ENCODE results near the gene COPS4. TPM values are rescaled to one million over a fixed set of nuclear protein-coding genes. Genes with fewer than 3 reads are reported as not detected.
"Not testable (repeated sequence)": the region's sequence is repeated elsewhere in the genome, so short reads cannot be mapped to it uniquely, and the experiment has no call there.

COPS4 gene
- total RNA-seq, 2 experiments from 2014 or later: 29.3 to 30.3 TPM

DNA sequence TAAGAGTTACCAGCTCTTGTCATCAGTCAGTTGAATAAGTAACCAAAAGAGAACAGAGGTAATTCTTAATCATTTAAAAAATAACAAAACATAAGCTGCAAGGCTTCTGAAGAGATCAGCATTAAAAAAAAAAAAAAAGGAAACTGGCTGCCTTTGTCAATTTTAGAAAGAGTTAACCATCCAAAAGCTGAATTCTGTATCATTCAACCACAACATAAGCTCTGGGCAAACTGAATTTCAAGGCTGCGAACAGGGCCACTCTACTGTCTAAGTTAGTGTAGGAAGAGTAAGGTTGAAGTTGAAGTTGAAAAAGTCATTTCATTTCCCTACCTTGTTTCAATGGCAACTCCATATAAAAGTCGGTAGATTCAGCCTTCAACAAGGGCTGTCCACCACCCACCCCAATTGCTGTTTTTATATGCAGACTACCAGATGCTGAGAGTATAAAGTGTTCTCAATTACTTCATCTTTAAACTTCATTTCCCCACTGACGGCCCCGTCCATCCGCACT, 23.2 kb upstream of the COPS4 start:
- peaks cover 5% of the 10 kb centered on the region for H3K36me3 Mint-ChIP-seq
- POLR2A ChIA-PET: interaction anchor here (0.6 to 4.6 kb wide), 14 partner anchors 22 to 582 kb away, joined by 3 to 90 read pairs (median 4); partner anchors contain the start of genes COPS4, COQ2, HNRNPDL and THAP9
- no peaks in the 10 kb centered on the region for H3K9me3 Mint-ChIP-seq
- ATAC-seq (ENCODE audit: low read depth) (no peak), DNase-seq (no peak)
- peak overlapping the region; percentile 100 for H3K4me3 Mint-ChIP-seq
- peak overlapping the region; percentile 99 for H3K27ac Mint-ChIP-seq
- H3K27me3 Mint-ChIP-seq: no peaks in the 10 kb centered on the region
- H3K4me1 Mint-ChIP-seq: peaks cover 29% of the 10 kb centered on the region

DNA sequence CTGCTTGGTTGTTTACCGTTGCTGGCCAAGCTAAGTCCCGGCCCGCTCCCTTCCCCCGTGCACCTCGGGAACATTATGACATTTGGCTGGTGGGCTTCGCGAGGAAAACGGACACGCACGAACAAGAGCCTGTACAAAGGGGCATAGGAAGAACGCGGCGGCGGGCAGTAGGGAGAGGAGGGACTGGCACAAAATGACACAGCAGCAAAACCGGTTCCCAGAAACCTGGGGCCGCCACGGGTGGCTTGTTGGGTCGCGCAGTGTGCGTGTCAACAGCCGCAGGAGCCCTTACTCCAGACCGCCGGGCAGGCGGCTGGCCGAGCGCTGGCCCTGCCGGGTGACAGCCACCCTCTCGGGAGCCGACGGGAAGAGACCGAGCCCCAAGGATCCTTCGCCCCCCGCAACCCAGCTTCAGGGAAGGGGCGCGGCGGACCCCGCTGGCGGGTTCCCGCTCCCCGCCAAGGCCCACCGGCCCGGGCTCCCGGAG, 22.7 kb upstream of the COPS4 start:
- peaks cover 5% of the 10 kb centered on the region for H3K36me3 Mint-ChIP-seq
- ATAC-seq (ENCODE audit: low read depth) (peak; percentile 2), DNase-seq (no peak)
- peak overlapping the region; percentile 99 for H3K27ac Mint-ChIP-seq
- peaks cover 28% of the 10 kb centered on the region for H3K4me1 Mint-ChIP-seq
- POLR2A ChIA-PET: interaction anchor here (0.6 to 4.6 kb wide), 12 partner anchors 23 to 583 kb away, joined by 3 to 90 read pairs (median 5); partner anchors contain the start of genes COPS4, HNRNPDL and THAP9
- H3K4me3 Mint-ChIP-seq: peak overlapping the region; percentile 100
- no peaks in the 10 kb centered on the region for H3K27me3 Mint-ChIP-seq
- no peaks in the 10 kb centered on the region for H3K9me3 Mint-ChIP-seq

- ATAC-seq (ENCODE audit: low read depth) (peak; percentile 78), DNase-seq (peak; percentile 98)
- H3K36me3 Mint-ChIP-seq: peaks cover 4% of the 10 kb centered on the region
- peak overlapping the region; percentile 89 for H3K4me3 Mint-ChIP-seq
- H3K9me3 Mint-ChIP-seq: no peaks in the 10 kb centered on the region
- H3K27ac Mint-ChIP-seq: peak overlapping the region; percentile 91
- no peaks in the 10 kb centered on the region for H3K27me3 Mint-ChIP-seq
- POLR2A ChIA-PET: interaction anchor here (0.6 to 4.6 kb wide), 10 partner anchors 23 to 583 kb away, joined by 3 to 90 read pairs (median 5); partner anchors contain the start of genes COPS4, HNRNPDL and THAP9
- H3K4me1 Mint-ChIP-seq: peaks cover 22% of the 10 kb centered on the region
Measured at GRCh38 chr4:83012687-83013419, 22.1 kb upstream of the COPS4 start.

- DNase-seq (no peak), ATAC-seq (ENCODE audit: low read depth) (no peak)
- peak overlapping the region; percentile 89 for H3K4me3 Mint-ChIP-seq
- POLR2A ChIA-PET: interaction anchor here (0.6 to 4.6 kb wide), 7 partner anchors 23 to 149 kb away, joined by 3 to 90 read pairs (median 4); partner anchors contain the start of genes COPS4 and THAP9
- no peaks in the 10 kb centered on the region for H3K27me3 Mint-ChIP-seq
- H3K27ac Mint-ChIP-seq: peak overlapping the region; percentile 91
- peaks cover 19% of the 10 kb centered on the region for H3K4me1 Mint-ChIP-seq
- peaks cover 2% of the 10 kb centered on the region for H3K36me3 Mint-ChIP-seq
- no peaks in the 10 kb centered on the region for H3K9me3 Mint-ChIP-seq
Measured at GRCh38 chr4:83013420-83013867, 21.5 kb upstream of the COPS4 start.

GRCh38 chr4:83013902-83014301, 21.1 kb upstream of the COPS4 start:
- Mint-ChIP-seq H3K27ac (peak overlapping the region; percentile 91), H3K4me1 (peaks cover 19% of the 10 kb centered on the region), H3K36me3 (peaks cover 2% of the 10 kb centered on the region), H3K27me3 (no peaks in the 10 kb centered on the region), H3K9me3 (no peaks in the 10 kb centered on the region), H3K4me3 (peak overlapping the region; percentile 89)
- POLR2A ChIA-PET: interaction anchor here (0.6 to 4.6 kb wide), 4 partner anchors 21 to 113 kb away, joined by 3 to 90 read pairs (median 22); partner anchors contain the start of genes COPS4 and THAP9
- DNase-seq: no peak
- ATAC-seq (ENCODE audit: low read depth): no peak

DNA sequence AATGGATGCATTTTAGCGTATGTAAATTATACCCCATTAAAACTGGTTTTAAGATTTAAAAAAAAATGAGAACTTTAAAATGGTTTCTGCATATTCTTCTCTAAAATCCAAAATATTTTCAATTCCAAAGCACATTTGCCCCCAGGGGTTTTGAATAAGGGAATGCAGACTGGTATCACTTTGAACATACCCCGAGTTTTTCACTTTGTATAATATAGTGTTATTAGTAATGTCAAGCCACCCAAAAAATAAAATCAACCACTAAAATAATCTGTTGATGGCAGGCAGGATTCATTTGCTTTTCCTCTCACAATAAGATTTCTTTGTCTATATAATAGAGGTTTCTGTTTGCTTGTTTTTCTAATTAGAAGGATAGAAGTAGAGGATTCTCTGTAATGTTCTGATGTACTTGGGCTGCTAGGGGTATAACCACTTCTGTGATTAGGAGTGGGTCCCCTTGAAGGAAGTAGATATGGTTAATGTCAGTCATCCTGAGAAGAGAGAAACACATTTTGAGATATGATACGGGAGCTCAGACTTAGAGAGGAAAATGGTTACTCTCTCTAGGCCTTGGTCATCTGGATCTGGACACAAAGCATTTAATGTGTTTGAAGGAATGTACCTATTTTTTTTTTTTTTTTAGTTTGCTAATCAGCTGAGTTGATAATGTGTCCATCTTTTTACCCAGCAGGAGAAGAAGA, 15.0 kb upstream of the COPS4 start:
- H3K36me3 Mint-ChIP-seq: no peaks in the 10 kb centered on the region
- POLR2A ChIA-PET: interaction anchor here (0.6 to 1.4 kb wide), 2 partner anchors 15 to 154 kb away, joined by 3 to 4 read pairs; partner anchors contain the start of gene COPS4
- no peaks in the 10 kb centered on the region for H3K27me3 Mint-ChIP-seq
- ATAC-seq (ENCODE audit: low read depth) (peak; percentile 77), DNase-seq (no peak)
- H3K9me3 Mint-ChIP-seq: peaks cover 3% of the 10 kb centered on the region
- H3K4me1 Mint-ChIP-seq: peaks cover 11% of the 10 kb centered on the region
- H3K27ac Mint-ChIP-seq: peak overlapping the region; percentile 27
- H3K4me3 Mint-ChIP-seq: peak overlapping the region; percentile 36

- no peak for ATAC-seq (ENCODE audit: low read depth)
- H3K36me3 Mint-ChIP-seq: peaks cover 2% of the 10 kb centered on the region
- H3K4me3 Mint-ChIP-seq: no peak overlapping the region
- peaks cover 11% of the 10 kb centered on the region for H3K4me1 Mint-ChIP-seq
- H3K27ac Mint-ChIP-seq: no peak overlapping the region
- peaks cover 4% of the 10 kb centered on the region for H3K9me3 Mint-ChIP-seq
- POLR2A ChIA-PET: no interaction called here
- no peak for DNase-seq
- peaks cover 6% of the 10 kb centered on the region for H3K27me3 Mint-ChIP-seq
Measured at GRCh38 chr4:83022724-83023450, 12.1 kb upstream of the COPS4 start.

GRCh38 chr4:83023599-83023998, 11.4 kb upstream of the COPS4 start:
- POLR2A ChIA-PET; H3K4me3 Mint-ChIP-seq; DNase-seq; ATAC-seq (ENCODE audit: low read depth); H3K9me3 Mint-ChIP-seq; H3K27ac Mint-ChIP-seq; H3K36me3 Mint-ChIP-seq: not testable (repeated sequence)
- H3K27me3 Mint-ChIP-seq: peaks cover 13% of the 10 kb centered on the region
- H3K4me1 Mint-ChIP-seq: peaks cover 11% of the 10 kb centered on the region

DNA sequence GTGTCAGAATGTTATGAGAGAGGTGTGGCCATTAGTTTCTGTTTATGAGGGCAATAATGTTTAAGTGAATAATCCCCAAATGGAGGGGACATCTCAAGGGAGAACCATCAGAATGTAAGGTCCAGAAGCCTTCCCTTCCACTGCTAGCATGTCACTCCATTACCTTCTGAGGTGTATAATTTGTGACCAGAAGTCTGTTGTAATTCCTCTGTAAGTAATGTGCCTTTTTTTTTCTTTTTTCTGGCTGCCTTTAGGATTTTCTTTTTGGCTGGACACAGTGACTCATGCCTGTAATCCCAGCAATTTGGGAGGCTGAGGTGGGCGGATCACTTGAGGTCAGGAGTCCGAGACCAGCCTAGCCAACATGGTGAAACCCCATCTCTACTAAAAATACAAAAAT, 10.8 kb upstream of the COPS4 start:
- Mint-ChIP-seq H3K9me3 (peaks cover 4% of the 10 kb centered on the region), H3K27ac (no peak overlapping the region), H3K27me3 (peaks cover 18% of the 10 kb centered on the region), H3K4me3 (no peak overlapping the region), H3K36me3 (peaks cover 2% of the 10 kb centered on the region), H3K4me1 (peaks cover 11% of the 10 kb centered on the region)
- DNase-seq (no peak), ATAC-seq (ENCODE audit: low read depth) (no peak)
- POLR2A ChIA-PET: no interaction called here

- Mint-ChIP-seq H3K27me3 (peaks cover 18% of the 10 kb centered on the region), H3K27ac (no peak overlapping the region), H3K4me1 (peaks cover 1% of the 10 kb centered on the region), H3K4me3 (no peak overlapping the region), H3K9me3 (peaks cover 4% of the 10 kb centered on the region), H3K36me3 (peaks cover 2% of the 10 kb centered on the region)
- DNase-seq (no peak), ATAC-seq (ENCODE audit: low read depth) (no peak)
- POLR2A ChIA-PET: no interaction called here
Measured at GRCh38 chr4:83025563-83025962, 9.4 kb upstream of the COPS4 start.

DNA sequence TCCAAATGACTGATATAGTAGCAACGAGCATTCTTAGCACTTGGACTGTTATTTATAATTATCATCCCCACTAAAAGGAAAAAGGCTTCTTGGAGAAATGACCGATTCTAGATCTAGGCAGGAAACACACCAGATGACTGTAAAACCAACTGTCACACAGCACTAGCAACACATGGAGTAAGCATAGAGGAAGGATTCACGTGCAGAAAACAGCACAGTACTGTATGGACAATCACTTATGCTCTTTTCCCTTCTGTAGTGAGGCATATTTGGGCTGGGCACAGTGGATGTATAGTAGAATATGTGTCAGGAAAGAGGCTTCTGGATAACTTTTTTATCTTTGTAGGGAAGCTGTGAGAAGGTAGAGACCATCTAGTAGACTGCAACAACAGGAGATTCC, 6.0 kb upstream of the COPS4 start:
- Mint-ChIP-seq H3K4me1 (peaks cover 3% of the 10 kb centered on the region), H3K9me3 (peaks cover 4% of the 10 kb centered on the region), H3K27ac (no peak overlapping the region), H3K36me3 (peaks cover 2% of the 10 kb centered on the region), H3K27me3 (peaks cover 18% of the 10 kb centered on the region), H3K4me3 (no peak overlapping the region)
- no peak for ATAC-seq (ENCODE audit: low read depth)
- no peak for DNase-seq
- POLR2A ChIA-PET: no interaction called here

DNA sequence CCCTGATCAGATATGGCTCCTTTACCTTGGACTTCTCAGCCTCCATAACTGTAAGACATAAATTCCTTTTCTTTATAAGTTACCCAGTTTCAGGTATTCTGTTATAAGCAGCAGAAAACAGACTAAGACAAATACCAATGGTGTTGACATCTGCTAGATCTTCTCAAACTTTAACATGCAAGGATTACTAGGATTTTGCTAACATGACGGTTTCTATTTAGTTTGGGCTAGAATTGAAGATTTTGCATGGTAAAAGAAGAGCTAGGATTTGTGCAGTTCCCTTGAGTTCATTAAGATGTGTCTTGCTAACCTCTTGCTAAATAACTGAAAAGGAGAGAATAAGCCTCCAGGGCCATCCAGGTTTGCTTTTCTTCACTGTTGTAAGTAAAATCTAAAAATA, 5.3 kb upstream of the COPS4 start:
- DNase-seq (no peak), ATAC-seq (ENCODE audit: low read depth) (no peak)
- peaks cover 2% of the 10 kb centered on the region for H3K36me3 Mint-ChIP-seq
- H3K27ac Mint-ChIP-seq: no peak overlapping the region
- peaks cover 3% of the 10 kb centered on the region for H3K9me3 Mint-ChIP-seq
- POLR2A ChIA-PET: no interaction called here
- peaks cover 3% of the 10 kb centered on the region for H3K4me1 Mint-ChIP-seq
- H3K27me3 Mint-ChIP-seq: peaks cover 18% of the 10 kb centered on the region
- no peak overlapping the region for H3K4me3 Mint-ChIP-seq

Measured in activated naive CD8-positive, alpha-beta T cell treated with anti-CD3 and anti-CD28 coated beads, Interleukin-2, amount 10 ng/mL, durations not matched to agents 7 days and 5 days (primary cell).